SK-N-SH (cell line): Measurements from ENCODE around the gene ABHD2.

ENCODE experiments used
- CTCF ChIP-seq: fragments of 200-600 bp; sonication (generic); IDR thresholded peaks from 2 replicates; pipeline ENCODE4 v1.6.1; 2017; ENCODE audit warnings: antibody characterized with exemption, mild to moderate bottlenecking, moderate library complexity
- EP300 ChIP-seq, 2 experiments: IDR thresholded peaks; 2 replicates each; pipeline versions ENCODE4 v1.4.0 to v1.6.1; 2012; ENCODE audit warnings: borderline replicate concordance in 1 of 2, low read depth in 1 of 2, low read length in 1 of 2
- EZH2phosphoT487 ChIP-seq: fragments of 200-600 bp; sonication (generic); IDR thresholded peaks from 2 replicates; pipeline ENCODE4 v1.6.1; 2017; ENCODE audit warnings: low read depth, mixed run types, mild to moderate bottlenecking, antibody characterized with exemption, moderate library complexity, borderline replicate concordance
- FOXJ3 ChIP-seq: sonication (generic); formaldehyde crosslinking; IDR thresholded peaks from 2 replicates; pipeline ENCODE4 v1.5.1; 2020; ENCODE audit warnings: mild to moderate bottlenecking, missing genetic modification reagents
- GATA2 ChIP-seq: sonication (generic); formaldehyde crosslinking; IDR thresholded peaks from 2 replicates; pipeline ENCODE4 v1.5.0; 2020; ENCODE audit warnings: mild to moderate bottlenecking, missing genetic modification reagents
- MAX ChIP-seq: IDR thresholded peaks from 2 replicates; pipeline ENCODE4 v1.4.0; 2012; ENCODE audit warnings: low read depth
- RAD21 ChIP-seq: IDR thresholded peaks from 2 replicates; pipeline ENCODE4 v1.6.1; 2012; ENCODE audit warnings: mild to moderate bottlenecking, low read length
- RCOR1 ChIP-seq: fragments of 150-350 bp; IDR thresholded peaks from 2 replicates; pipeline ENCODE4 v1.6.1; 2017; ENCODE audit warnings: antibody characterized with exemption, low read length
- TAF1 ChIP-seq: IDR thresholded peaks from 2 replicates; pipeline ENCODE4 v1.6.1; 2012; ENCODE audit warnings: low read depth, mild to moderate bottlenecking, low read length, moderate library complexity, borderline replicate concordance
- TEAD4 ChIP-seq: IDR thresholded peaks from 2 replicates; pipeline ENCODE4 v1.4.0; 2012; ENCODE audit warnings: mild to moderate bottlenecking, borderline replicate concordance; ENCODE audit not compliant: insufficient read depth
- YY1 ChIP-seq: IDR thresholded peaks from 2 replicates; pipeline ENCODE4 v1.4.0; 2012; ENCODE audit warnings: low read depth, mild to moderate bottlenecking

DNA sequence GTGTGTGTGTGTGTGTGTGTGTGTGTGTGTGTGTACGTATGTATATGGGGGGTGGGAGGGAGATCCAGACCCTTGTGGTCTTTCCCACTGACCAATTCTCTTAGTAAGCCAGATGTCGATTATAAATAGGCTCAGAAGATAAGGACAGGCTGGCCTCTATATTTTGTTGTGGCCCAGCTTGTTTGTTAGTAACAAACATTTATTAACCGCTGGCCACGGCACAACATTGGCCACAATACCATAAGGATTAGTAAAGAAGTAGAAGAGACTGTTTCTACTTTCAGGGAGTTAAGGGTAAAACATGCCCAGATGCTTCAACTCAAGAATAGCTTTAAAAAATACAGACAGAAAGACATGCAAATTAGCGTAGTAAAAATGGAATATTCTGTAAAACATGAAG lies 58.1 kb downstream of the ABHD2 start:
- TF ChIP-seq EP300 (IDR thresholded peaks at IDR 0.05; ENCODE audit: borderline replicate concordance in 1 of 2, low read depth in 1 of 2, low read length in 1 of 2): no peak
- TF ChIP-seq EZH2phosphoT487: no peak
- TF ChIP-seq MAX: no peak
- TF ChIP-seq YY1: no peak
- no peak for TF ChIP-seq RCOR1
- no peak for TF ChIP-seq CTCF
- no peak for TF ChIP-seq TEAD4
- no peak for TF ChIP-seq GATA2 (CRISPR knock-in tag)
- no peak for TF ChIP-seq RAD21
- no peak for TF ChIP-seq TAF1
- no peak for TF ChIP-seq FOXJ3 (CRISPR knock-in tag)
